GM10248 (cell line): Measurements from ENCODE around the gene COL4A5.

Experiments
- CTCF ChIA-PET: fragments of 300-600 bp; sonication (Branson Sonifier 250); formaldehyde crosslinking; extraction: SDS; loops from one replicate; lab custom pipeline; 2021; ENCODE audit warnings: antibody characterized with exemption; lab: Yijun Ruan, JAX
- POLR2A ChIA-PET: fragments of 350-650 bp; sonication (Branson Sonifier 250); formaldehyde crosslinking; extraction: SDS; loops from one replicate; lab custom pipeline; 2020; ENCODE audit warnings: antibody characterized with exemption; lab: Yijun Ruan, JAX
- DNase-seq: peaks from one replicate; pipeline ENCODE4 v3.0.0; 2012; ENCODE audit errors: extremely low spot score
- TF ChIP-seq, protein P1 (sequence below): IDR thresholded peaks from 2 replicates; pipeline ENCODE4 v1.5.1; 2012; ENCODE audit warnings: mild to moderate bottlenecking, low read depth; ENCODE audit errors: extremely low read depth, missing control alignments, control extremely low read depth

COL4A5 gene

DNA sequence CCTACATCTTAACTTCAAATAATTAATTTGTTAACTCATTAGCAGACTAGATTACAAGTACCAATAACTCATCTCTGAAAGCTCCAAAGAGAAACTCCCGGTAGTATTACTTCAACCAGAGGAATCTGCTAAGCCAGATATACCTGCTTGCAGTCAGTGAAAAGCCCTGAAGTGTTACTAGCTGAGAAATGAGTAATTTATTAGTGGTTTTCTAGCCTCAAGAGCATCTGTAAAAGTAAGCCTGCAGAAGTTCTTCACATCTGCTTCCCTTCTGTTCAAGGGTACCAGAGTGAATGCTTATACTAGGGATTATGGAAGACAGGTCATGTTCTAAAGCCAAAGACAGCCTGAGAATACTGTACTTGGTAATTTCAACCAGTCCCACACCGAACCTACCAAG, 262.0 kb downstream of the COL4A5 start:
- TF ChIP-seq, protein P1, sequence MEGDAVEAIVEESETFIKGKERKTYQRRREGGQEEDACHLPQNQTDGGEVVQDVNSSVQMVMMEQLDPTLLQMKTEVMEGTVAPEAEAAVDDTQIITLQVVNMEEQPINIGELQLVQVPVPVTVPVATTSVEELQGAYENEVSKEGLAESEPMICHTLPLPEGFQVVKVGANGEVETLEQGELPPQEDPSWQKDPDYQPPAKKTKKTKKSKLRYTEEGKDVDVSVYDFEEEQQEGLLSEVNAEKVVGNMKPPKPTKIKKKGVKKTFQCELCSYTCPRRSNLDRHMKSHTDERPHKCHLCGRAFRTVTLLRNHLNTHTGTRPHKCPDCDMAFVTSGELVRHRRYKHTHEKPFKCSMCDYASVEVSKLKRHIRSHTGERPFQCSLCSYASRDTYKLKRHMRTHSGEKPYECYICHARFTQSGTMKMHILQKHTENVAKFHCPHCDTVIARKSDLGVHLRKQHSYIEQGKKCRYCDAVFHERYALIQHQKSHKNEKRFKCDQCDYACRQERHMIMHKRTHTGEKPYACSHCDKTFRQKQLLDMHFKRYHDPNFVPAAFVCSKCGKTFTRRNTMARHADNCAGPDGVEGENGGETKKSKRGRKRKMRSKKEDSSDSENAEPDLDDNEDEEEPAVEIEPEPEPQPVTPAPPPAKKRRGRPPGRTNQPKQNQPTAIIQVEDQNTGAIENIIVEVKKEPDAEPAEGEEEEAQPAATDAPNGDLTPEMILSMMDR, result no peak
- POLR2A ChIA-PET, result no interaction called here
- CTCF ChIA-PET, result interaction anchor here (1.0 to 7.0 kb wide), 2 partner anchors 10 to 682 kb away, joined by 3 to 55 read pairs; no protein-coding TSS in a partner anchor
- no peak for DNase-seq

DNA sequence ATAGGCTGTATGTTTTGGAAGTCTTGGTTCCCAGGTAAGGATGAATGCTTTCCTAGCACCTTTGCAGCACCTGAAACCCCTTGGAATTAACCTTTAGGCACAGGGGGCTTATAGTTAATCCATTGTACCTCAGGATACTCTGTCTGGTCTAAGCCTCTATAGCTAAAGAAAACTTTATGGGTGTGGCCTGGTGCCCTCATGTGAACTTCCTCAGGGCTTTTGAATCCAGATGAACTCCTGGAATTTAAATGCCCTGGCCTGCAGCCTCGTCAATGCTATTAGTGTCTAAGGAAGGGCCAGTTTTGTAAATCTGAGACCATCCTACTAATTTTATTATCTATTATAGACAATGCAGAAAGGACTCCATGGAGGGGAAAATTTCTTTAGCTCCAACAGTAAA, 262.9 kb downstream of the COL4A5 start:
- TF ChIP-seq, protein P1, result no peak
- CTCF ChIA-PET, result interaction anchor here (7.0 kb wide), 1 partner anchor 681 kb away, joined by 55 read pairs; no protein-coding TSS in a partner anchor
- POLR2A ChIA-PET, result no interaction called here
- no peak for DNase-seq

DNA sequence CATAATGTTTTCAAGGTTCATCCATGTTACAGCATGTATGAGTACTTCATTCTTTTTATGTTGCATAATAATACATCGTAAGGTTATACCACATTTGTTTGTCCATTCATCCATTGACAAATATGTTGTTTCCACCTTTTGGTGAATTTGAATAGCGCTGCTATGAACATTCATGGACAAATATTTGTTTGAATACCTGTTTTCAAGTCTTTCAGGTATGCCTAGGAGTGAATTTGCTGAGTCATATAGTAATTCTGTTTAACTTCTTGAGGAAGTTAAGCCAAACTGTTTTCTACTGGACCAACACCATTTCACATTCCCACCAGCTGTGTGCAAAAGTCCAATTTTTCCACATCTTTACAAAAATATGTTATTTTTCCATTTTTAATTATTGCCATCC, 265.2 kb downstream of the COL4A5 start:
- ChIA-PET POLR2A (no interaction called here), CTCF (no interaction called here)
- DNase-seq, result no peak
- TF ChIP-seq, protein P1, result no peak

DNA sequence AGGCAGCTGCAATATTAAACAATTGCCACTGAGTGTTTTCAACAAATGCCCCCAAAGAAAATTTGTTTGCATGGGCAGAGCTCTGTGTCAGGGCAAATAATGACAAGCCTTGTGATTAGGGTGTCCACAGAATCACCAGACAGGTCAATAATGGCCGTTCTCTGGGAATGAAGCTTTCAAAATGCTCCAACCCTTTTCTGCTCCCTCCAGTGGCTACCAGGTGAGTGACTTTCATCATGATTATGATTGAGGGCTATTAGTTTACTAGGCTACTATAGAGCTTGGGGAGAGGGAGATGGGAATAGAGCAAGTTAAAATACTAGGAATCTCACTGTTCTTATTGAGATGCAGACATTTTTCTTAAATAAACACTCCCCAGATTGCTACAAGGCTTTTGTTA, 273.2 kb downstream of the COL4A5 start:
- no peak for DNase-seq

DNA sequence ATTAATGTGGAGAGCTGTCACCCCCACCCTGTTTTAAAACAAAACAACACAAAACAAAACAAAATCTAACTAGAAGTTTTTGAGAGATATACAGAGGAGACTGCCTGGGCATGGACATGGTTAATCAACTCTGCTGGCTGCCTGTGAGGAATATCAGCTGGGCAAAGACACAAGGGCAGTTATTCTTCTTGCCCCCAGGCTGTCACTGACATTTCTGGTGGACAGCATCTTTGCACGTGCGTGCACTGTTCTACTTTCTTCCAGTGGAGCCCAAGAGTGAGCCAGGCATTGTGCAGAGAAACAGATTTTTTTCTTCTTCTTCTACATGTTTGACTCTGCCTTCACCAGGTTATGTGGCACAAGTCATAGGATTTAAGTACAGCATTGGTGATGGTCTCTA, 282.9 kb downstream of the COL4A5 start:
- POLR2A ChIA-PET, result no interaction called here
- DNase-seq, result no peak
- TF ChIP-seq, protein P1, result no peak
- CTCF ChIA-PET, result no interaction called here

More for the DNA sequence above, 273.2 kb downstream of the COL4A5 start:
- ChIA-PET CTCF (interaction anchor here (1.0 kb wide), 1 partner anchor 13 kb away, joined by 4 read pairs; no protein-coding TSS in a partner anchor), POLR2A (no interaction called here)
- TF ChIP-seq, protein P1, result no peak

DNA sequence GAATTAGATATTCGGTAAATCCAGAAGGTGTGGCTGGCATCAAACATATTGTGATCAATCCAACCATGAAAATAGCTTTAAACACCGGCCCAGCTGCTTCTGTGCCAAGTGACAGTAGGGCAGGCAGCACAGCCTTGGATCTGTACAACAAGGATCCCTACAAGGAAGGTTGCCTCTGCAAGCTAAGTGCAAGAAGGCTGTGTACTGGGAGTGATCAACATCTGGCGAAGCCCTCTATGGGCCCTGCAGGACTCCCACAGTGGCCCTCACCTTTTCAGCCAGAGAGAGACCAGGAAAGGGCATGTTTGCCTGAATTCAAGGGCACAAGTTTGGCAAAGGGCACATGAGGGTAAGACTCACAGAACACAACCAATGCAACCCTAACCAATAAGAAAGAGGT, 287.1 kb downstream of the COL4A5 start:
- POLR2A ChIA-PET, result no interaction called here
- TF ChIP-seq, protein P1, result no peak

DNA sequence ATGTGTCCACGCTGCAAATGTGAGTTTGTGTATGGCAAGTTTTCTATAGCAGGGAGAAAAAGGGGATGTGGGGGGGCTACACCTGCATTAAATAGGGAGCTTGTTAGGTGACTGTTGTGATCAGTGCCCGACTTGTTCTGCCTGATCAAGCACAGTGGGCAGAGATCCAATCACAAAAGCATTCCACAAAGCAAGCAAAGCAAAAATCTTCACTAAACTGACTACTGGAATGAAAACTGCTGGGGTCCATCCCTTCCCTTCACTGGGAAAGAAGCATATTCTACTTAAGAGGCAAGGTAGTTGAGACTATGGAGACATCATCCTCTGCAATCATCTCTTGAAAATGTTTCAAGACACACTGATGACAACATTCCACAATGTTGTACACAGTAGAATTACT, 291.5 kb downstream of the COL4A5 start:
- TF ChIP-seq, protein P1, result no peak
- CTCF ChIA-PET, result no interaction called here
- DNase-seq, result no peak
- POLR2A ChIA-PET, result no interaction called here

More for the DNA sequence above, 287.1 kb downstream of the COL4A5 start:
- DNase-seq, result no peak
- CTCF ChIA-PET, result no interaction called here
